HUES48 (cell line): ENCODE measurements around the gene LRRFIP1.

Source experiments
- H3K27ac ChIP-seq: one replicate; pipeline ENCODE4 v1.7.0; 2013; ENCODE audit warnings: low read depth, low read length, inconsistent platforms
- H3K27me3 ChIP-seq: 2 replicates; pipeline ENCODE4 v1.6.1; 2013; ENCODE audit warnings: mild to moderate bottlenecking, low read length; ENCODE audit not compliant: control insufficient read depth, insufficient read depth
- H3K36me3 ChIP-seq: 2 replicates; pipeline ENCODE4 v1.6.1; 2013; ENCODE audit warnings: low read length; ENCODE audit not compliant: control insufficient read depth, insufficient read depth
- H3K4me1 ChIP-seq: 2 replicates; pipeline ENCODE4 v1.6.1; 2013; ENCODE audit warnings: mild to moderate bottlenecking, low read length; ENCODE audit not compliant: control insufficient read depth, insufficient read depth
- H3K4me3 ChIP-seq: 2 replicates; pipeline ENCODE4 v1.5.1; 2013; ENCODE audit warnings: mild to moderate bottlenecking, low read depth, low read length
- H3K9ac ChIP-seq: 2 replicates; pipeline ENCODE4 v1.6.1; 2013; ENCODE audit warnings: mild to moderate bottlenecking, low read depth, low read length, moderate library complexity
- H3K9me3 ChIP-seq: 2 replicates; pipeline ENCODE4 v1.6.1; 2013; ENCODE audit warnings: low read length; ENCODE audit not compliant: control insufficient read depth, insufficient read depth

The LRRFIP1 gene

DNA sequence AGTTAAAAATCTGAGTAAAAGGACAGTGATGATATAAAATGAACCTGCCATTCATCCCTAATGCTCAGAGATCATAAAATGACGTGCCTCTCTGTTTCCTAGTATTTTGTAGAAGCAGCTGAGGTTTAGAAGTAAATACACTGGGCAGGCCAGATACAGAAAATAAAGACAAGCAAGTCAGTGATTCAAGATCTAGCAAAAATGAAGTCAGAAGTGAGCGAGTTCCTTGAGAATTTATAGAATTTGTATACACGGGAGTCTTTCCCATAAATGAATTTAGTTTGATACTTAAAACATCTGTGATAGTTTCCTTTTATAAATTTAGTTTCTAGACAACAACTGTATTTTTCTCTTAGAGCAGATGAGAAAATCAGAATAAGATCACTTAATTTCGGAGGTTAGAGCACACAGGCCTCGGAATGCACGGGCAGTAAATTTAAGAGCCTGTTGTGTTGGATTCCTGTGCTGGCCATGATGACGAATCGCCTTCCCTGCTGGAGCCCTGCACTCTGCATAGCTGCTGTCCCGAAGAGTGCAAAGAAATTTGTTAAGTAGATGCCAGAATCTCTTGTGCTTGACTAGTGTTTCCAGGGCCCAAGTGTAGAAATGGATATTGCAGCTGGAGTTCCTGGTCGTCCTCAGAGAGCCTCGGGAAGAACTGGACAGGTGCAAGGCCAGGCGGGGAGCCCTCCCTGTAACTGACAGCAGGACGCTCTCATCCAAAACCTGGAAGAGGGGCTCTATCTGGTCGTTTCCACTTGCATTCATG lies 87.5 kb downstream of the LRRFIP1 start:
- Histone ChIP-seq H3K9me3 (no peaks in the 10 kb centered on the region), H3K4me1 (peaks cover 34% of the 10 kb centered on the region), H3K36me3 (no peaks in the 10 kb centered on the region; the same call in 1 of the 2 replicates), H3K9ac (peak overlapping the region; percentile 20), H3K27ac (peak overlapping the region; percentile 57), H3K4me3 (0 out of 2 replicates have a peak overlapping the region, but pooled peaks have one; percentile 4), H3K27me3 (no peaks in the 10 kb centered on the region)

DNA sequence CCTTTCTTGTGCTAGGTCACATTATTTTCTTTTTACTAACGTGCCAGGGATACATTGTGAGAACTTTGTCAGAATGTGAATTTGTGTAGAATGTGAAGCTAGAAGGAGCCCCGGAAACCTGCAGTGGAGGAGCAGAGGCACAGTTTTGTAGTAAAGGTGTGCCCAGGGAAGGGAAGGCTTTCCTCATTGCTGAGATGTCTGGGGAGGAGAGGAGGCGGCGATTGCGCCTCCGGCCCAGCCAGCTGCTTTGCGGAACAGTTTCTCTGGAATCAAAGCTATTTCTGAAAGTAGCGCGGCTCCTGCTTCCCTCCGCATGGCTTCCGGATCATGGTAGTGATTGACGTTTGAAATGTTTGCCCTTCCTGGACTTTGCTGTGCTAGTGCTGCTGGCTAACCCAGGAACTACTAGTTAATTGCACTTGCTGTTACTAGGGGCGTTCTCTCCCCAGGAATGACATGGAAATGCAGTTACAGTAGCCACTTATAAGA lies 88.1 kb downstream of the LRRFIP1 start:
- Histone ChIP-seq H3K9me3 (no peaks in the 10 kb centered on the region), H3K4me3 (0 out of 2 replicates have a peak overlapping the region, but pooled peaks have one; percentile 4), H3K27ac (peak overlapping the region; percentile 57), H3K27me3 (no peaks in the 10 kb centered on the region), H3K4me1 (peaks cover 34% of the 10 kb centered on the region), H3K9ac (peak overlapping the region; percentile 20; the same call in 1 of the 2 replicates), H3K36me3 (no peaks in the 10 kb centered on the region; the same call in 1 of the 2 replicates)

DNA sequence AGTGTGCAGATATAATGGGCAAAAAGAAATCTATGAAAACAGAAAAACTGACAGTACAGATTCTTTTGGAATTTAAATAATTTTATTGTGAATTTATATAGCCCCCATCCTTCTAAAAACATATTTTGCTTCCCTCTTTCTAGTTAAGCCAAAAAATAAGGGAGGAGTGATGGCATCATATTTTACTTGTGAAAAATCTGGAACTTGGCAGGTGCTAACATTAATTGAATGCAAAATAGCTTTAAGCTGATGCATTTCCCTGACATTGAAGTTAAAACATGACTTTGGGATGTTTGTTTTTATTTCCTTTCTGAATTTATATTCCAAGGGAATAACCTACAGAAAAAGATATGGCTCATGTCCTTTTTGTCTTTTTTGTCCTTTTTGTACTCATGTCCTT lies 88.6 kb downstream of the LRRFIP1 start:
- no peak overlapping the region for H3K4me3 ChIP-seq
- no peaks in the 10 kb centered on the region for H3K27me3 ChIP-seq
- no peak overlapping the region for H3K27ac ChIP-seq
- H3K9me3 ChIP-seq, result no peaks in the 10 kb centered on the region
- H3K4me1 ChIP-seq, result peaks cover 34% of the 10 kb centered on the region
- no peak overlapping the region for H3K9ac ChIP-seq
- H3K36me3 ChIP-seq, result no peaks in the 10 kb centered on the region; the same call in 1 of the 2 replicates

DNA sequence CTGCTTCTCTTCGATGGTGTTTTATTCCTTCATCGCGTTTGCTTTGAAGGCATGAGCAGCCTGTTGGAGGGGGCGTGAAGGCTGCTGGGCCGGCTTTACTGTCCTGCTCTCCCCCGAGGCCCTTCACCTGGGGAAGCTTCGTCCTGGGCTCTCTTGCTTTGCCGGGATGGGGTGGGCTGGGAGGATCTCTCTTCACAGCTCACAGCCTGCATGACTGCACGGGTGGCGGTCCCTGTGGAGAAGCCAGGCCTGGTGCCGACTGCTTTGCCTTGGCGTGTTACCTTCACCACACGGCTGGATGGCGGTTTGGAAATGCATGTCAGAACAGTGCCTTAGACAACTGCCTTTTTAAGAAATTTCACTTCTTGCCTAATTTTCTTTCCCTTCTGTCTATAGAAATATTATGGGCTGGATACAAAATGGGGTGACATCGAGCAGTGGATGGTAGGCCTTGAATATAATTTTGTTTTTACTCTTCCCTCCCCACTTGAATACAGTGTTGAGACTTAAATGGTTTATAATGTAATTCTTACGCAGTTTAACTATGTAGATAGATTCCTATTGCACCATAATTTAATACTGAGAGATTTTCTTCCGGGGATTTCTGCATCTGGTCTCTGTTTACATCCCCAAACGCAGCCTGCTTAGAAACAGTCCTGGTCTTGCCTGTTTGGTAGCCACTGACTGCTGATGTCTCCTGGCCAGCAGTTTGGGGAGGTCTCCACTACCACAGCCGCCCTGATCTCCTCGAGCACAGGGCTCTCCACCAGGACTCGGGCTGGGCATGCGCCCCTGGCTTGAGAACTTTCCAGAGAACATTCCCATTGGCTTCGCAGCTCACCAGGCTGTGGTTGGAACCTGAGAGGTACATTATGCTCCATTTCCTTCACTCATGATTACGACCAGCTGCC lies 90.2 kb downstream of the LRRFIP1 start:
- Histone ChIP-seq H3K4me1 (peaks cover 34% of the 10 kb centered on the region), H3K4me3 (no peak overlapping the region), H3K27ac (no peak overlapping the region), H3K36me3 (no peaks in the 10 kb centered on the region), H3K9me3 (no peaks in the 10 kb centered on the region), H3K9ac (no peak overlapping the region), H3K27me3 (no peaks in the 10 kb centered on the region)

DNA sequence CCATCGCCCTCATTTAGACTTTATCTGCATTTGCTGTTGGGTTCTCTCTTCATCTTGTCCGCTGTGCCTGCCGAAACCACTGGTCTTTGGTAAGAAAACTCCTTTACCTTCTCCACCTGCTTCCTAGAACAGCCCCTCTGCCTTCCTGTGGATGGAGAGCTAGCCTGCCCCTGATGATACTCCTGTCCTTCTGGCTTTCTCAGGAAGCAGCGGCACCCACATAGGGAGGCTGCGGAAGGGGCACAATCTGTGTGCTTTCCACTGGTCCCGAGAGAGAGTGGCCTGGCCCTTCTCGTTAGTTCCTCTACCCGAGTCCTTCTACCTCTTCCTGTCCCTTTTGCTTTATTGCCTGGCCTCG lies 90.9 kb downstream of the LRRFIP1 start:
- no peak overlapping the region for H3K4me3 ChIP-seq
- H3K4me1 ChIP-seq, result peaks cover 29% of the 10 kb centered on the region
- no peak overlapping the region for H3K27ac ChIP-seq

DNA sequence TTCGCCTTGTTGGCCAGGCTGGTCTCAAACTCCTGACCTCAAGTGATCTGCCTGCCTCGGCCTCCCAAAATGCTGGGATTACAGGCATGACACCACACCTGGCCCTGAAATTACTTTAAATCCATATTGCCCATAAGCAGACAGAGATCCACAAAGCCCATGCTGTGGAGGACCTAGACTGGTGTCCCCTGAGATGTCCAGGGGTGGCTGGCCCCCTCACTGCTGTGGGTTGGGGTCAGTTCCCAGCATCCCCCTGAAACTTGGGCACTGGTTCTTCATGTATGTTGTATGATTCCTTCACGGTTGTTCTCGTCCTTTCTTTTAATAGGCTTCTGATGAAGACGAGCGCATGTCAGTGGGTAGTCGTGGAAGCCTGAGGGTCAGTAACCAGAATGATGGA lies 93.1 kb downstream of the LRRFIP1 start:
- Histone ChIP-seq H3K27me3 (no peaks in the 10 kb centered on the region), H3K9ac (no peak overlapping the region), H3K27ac (no peak overlapping the region), H3K4me1 (peaks cover 21% of the 10 kb centered on the region), H3K4me3 (no peak overlapping the region), H3K36me3 (no peaks in the 10 kb centered on the region), H3K9me3 (no peaks in the 10 kb centered on the region)

More for the DNA sequence above, 90.9 kb downstream of the LRRFIP1 start:
- Histone ChIP-seq H3K27me3 (no peaks in the 10 kb centered on the region), H3K9ac (no peak overlapping the region), H3K36me3 (no peaks in the 10 kb centered on the region), H3K9me3 (no peaks in the 10 kb centered on the region)

DNA sequence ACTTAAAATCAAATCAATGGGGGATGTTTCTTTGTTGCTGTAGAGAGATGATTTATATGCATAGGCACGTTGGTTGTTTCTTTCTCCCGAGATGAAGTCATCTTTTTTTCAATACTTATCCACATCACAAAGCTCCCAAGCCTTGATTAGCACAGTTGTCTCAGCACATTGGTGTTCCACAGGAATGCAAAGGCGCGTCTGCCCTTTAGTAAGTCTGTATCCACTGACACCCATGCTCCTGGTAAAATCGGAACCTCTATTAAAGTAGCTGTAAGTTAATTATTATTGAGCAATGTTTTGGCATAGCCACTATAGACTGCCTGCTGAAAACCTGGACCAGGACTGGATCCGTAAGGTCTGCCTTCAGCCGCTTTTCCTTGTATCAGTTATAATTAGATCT lies 93.6 kb downstream of the LRRFIP1 start:
- Histone ChIP-seq H3K4me1 (peaks cover 16% of the 10 kb centered on the region), H3K27ac (no peak overlapping the region), H3K9me3 (no peaks in the 10 kb centered on the region), H3K9ac (no peak overlapping the region), H3K4me3 (no peak overlapping the region), H3K27me3 (no peaks in the 10 kb centered on the region), H3K36me3 (no peaks in the 10 kb centered on the region)

DNA sequence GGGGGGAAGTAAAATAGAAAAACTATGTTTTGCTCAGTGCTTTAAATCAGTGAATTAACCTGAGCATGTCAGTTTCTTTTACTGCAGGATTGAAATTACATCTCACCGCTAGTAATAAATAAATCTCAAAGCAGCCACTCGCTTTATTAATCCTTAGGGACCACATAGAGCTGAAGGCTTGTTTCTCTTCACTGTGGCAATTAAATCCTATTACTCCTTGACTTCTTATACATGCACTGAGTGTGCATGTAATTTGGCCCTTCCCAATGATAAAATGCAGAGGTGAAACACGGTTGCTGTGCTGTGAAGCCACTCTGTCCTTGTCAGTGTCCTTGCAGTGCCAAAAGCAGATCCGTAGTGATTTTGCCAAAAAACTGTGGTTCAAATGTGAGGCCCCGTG lies 94.1 kb downstream of the LRRFIP1 start:
- Histone ChIP-seq H3K9me3 (no peaks in the 10 kb centered on the region), H3K27ac (no peak overlapping the region), H3K9ac (no peak overlapping the region), H3K36me3 (no peaks in the 10 kb centered on the region), H3K27me3 (no peaks in the 10 kb centered on the region), H3K4me3 (no peak overlapping the region), H3K4me1 (peaks cover 14% of the 10 kb centered on the region)

DNA sequence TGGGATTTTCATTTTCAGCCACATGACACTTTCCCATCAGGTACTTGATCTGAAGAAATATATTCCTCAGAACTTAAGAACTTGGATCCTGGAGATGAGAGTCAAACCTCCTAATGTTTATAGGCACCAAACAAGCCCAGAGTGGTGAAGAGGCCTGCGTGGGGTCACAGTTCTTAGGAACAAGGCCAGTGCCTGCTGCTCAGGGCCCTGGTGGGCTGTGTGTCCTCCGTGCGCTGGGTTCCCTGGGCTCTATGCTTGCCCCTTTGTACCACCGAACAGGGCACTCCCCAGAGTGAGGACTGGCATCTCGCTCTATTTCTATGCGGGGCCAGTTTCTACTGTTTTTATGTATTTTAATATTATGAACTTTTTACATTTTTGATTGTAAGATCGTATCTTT lies 95.2 kb downstream of the LRRFIP1 start:
- Histone ChIP-seq H3K9me3 (no peaks in the 10 kb centered on the region), H3K27me3 (no peaks in the 10 kb centered on the region), H3K9ac (no peak overlapping the region), H3K4me3 (no peak overlapping the region), H3K36me3 (no peaks in the 10 kb centered on the region), H3K27ac (no peak overlapping the region), H3K4me1 (peaks cover 17% of the 10 kb centered on the region)

DNA sequence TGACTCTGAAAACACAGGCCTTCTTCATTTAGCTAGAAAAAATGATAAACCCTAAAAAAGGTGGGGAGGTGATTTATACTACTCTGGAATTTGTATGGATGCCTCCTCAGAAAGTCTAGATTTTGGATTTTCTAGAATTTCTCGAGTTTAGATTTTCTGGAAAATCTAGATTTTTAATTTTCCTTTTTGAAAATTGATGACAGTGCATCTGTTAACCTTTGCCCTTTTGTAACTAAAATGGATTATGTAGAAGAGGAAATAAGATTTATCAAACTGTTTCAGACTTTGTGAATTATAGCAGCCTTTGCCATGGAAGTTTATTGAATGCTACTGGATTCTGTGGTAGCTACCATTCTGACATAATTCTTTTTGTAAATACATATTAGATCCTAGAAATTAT lies 95.6 kb downstream of the LRRFIP1 start:
- Histone ChIP-seq H3K4me1 (peaks cover 21% of the 10 kb centered on the region), H3K9me3 (no peaks in the 10 kb centered on the region), H3K4me3 (no peak overlapping the region), H3K9ac (no peak overlapping the region), H3K27ac (no peak overlapping the region), H3K27me3 (no peaks in the 10 kb centered on the region), H3K36me3 (no peaks in the 10 kb centered on the region)

DNA sequence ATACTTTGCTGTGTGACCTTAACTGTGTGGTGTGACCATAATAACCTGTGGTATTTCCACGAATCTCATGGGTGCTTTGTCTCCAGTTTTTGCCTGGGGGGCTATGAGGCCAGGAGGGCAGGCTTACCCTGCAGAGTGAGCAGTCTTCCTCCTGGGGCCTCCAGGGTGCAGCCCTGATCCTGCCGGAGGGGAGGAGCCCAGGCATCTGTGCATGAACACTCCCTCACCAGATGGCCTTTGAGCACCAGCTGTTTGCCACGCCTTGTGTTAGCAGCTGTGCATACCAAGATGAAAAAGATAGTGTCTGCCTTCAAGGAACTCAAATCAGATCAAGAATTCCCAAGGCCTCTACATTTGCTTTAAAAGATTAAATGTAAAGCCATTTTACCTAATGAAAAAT lies 96.2 kb downstream of the LRRFIP1 start:
- Histone ChIP-seq H3K27ac (no peak overlapping the region), H3K27me3 (no peaks in the 10 kb centered on the region), H3K9ac (no peak overlapping the region), H3K4me3 (no peak overlapping the region), H3K36me3 (no peaks in the 10 kb centered on the region), H3K9me3 (no peaks in the 10 kb centered on the region), H3K4me1 (peaks cover 22% of the 10 kb centered on the region)
